ENCODE data around the gene DNAJC16. TPM values are rescaled to one million over a fixed set of nuclear protein-coding genes. Genes with fewer than 3 reads are reported as not detected.

Gene DNAJC16
- total RNA-seq, 3 donors from 2014 or later (not counting 1 experiment from before 2014, with no cell fraction given) = 18.6 to 22.8 (median 18.7) TPM

DNA sequence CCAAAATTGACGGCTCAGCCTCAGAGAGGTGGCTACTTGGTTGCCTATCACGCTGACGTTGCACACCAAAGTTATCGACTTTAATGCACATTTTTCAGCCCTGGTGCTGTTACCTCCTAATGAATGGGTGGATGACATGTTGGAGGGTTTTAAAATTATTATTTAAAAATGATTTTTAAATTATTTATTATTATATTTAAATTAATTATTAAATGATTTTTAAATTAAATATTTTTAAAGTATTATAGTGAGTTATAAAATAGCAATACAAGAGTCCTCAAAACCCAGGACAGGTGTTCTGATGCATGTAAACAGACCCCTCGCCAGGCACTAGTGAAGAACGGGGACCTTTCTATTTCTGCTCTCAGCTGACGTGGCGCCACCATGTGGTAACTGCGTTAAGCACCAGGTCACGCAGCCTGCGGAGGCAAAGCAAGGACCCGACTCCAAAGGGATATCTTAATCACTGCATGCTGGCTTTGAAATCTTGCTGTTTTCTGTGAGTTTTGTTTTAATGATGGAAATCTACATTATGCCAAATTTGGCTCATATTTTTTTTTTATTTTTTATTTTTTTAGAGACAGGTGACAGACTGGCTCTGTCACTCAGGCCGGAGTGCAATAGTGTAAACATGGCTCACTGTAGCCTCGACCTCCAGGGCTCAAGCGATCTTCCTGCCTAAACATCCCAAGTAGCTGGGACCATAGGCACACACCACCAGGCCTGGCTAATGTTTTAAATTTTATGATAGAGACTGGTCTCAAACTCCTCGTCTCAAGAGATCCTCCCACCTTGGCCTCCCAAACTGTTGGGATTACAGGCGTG is 25.2 kb upstream of the DNAJC16 start:
- Histone ChIP-seq H3K9me3 (ENCODE audit: control insufficient read depth, insufficient read depth, low read length) (no peaks in the 10 kb centered on the region), H3K27ac (ENCODE audit: low read length) (no peak overlapping the region), H3K27me3 (ENCODE audit: control insufficient read depth, insufficient read depth, low read length) (no peaks in the 10 kb centered on the region), H3K4me3 (ENCODE audit: low read length) (no peak overlapping the region), H3K36me3 (ENCODE audit: control insufficient read depth, insufficient read depth, low read length) (peaks cover 25% of the 10 kb centered on the region), H3K4me1 (ENCODE audit: control insufficient read depth, insufficient read depth, low read length) (no peaks in the 10 kb centered on the region)
- DNase-seq (peak; percentile 41 to 64), ATAC-seq (peak; percentile 58 to 77 (median 71))
- no peaks in the 10 kb centered on the region for H3K27me3 Mint-ChIP-seq (ENCODE audit: low read depth in 2 of 2)
- H3K4me1 Mint-ChIP-seq = no peaks in the 10 kb centered on the region
- H3K4me3 Mint-ChIP-seq = no peak overlapping the region
- H3K27ac Mint-ChIP-seq = peak overlapping the region in 1 of 2 donors; percentile 33
- TF ChIP-seq CTCF (IDR thresholded peaks at IDR 0.05) = peak; percentile 62
- intact Hi-C loops (cut with micrococcal nuclease) = loop anchor here (2.0 kb wide), 1 partner anchor 179 kb away; no protein-coding TSS in a partner anchor
- WGBS (ENCODE audit: insufficient coverage) = 60% methylated on average over 14 of the region's 17 CpGs
- H3K9me3 Mint-ChIP-seq = no peaks in the 10 kb centered on the region
- no peaks in the 10 kb centered on the region for H3K36me3 Mint-ChIP-seq

GRCh38 chr1:15504436-15504835 is 22.2 kb upstream of the DNAJC16 start:
- H3K9me3 Mint-ChIP-seq = no peaks in the 10 kb centered on the region
- no peaks in the 10 kb centered on the region for H3K36me3 Mint-ChIP-seq
- H3K4me3 Mint-ChIP-seq = no peak overlapping the region
- intact Hi-C loops (cut with micrococcal nuclease) = no loop called here
- H3K27me3 ChIP-seq (ENCODE audit: control insufficient read depth, insufficient read depth, low read length) = no peaks in the 10 kb centered on the region
- H3K27ac Mint-ChIP-seq = no peak overlapping the region
- no peaks in the 10 kb centered on the region for H3K4me1 ChIP-seq (ENCODE audit: control insufficient read depth, insufficient read depth, low read length)
- ATAC-seq (no peak), DNase-seq (no peak)
- no peak overlapping the region for H3K27ac ChIP-seq (ENCODE audit: low read length)
- H3K4me1 Mint-ChIP-seq = peaks cover 0 to 5% of the 10 kb centered on the region in 2 donors
- WGBS (ENCODE audit: insufficient coverage) = 95% methylated on average over 4 of the region's 4 CpGs
- H3K4me3 ChIP-seq (ENCODE audit: low read length) = no peak overlapping the region
- peaks cover 23% of the 10 kb centered on the region for H3K36me3 ChIP-seq (ENCODE audit: control insufficient read depth, insufficient read depth, low read length)
- no peak for TF ChIP-seq CTCF (IDR thresholded peaks at IDR 0.05)
- H3K9me3 ChIP-seq (ENCODE audit: control insufficient read depth, insufficient read depth, low read length) = no peaks in the 10 kb centered on the region
- H3K27me3 Mint-ChIP-seq (ENCODE audit: low read depth in 2 of 2) = no peaks in the 10 kb centered on the region

DNA sequence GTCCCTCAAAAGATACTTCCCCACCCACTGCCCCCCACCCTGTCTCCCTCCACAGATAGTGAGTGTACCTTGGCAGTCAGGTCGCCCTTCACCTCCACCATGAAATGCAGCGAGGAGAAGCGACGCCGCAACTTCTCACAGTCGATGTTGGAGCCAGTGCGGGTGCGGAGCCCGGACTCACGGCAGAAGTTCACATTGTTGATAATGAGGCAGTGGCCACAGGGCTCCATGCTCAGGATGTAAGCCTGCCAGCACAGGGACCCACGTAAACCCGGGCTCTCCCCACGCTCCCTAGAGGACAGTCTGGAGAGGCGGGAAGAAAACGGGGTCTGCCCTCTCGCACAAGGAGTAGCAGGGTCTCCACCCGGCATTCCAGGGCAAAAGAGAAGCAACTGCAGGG is 19.8 kb upstream of the DNAJC16 start:
- Mint-ChIP-seq H3K27me3 (ENCODE audit: low read depth in 2 of 2) (no peaks in the 10 kb centered on the region), H3K9me3 (no peaks in the 10 kb centered on the region), H3K36me3 (no peaks in the 10 kb centered on the region), H3K4me1 (peaks cover 5 to 7% of the 10 kb centered on the region in 2 donors), H3K27ac (no peak overlapping the region), H3K4me3 (no peak overlapping the region)
- intact Hi-C loops (cut with micrococcal nuclease) = no loop called here
- ATAC-seq = no peak
- H3K27me3 ChIP-seq (ENCODE audit: control insufficient read depth, insufficient read depth, low read length) = no peaks in the 10 kb centered on the region
- H3K36me3 ChIP-seq (ENCODE audit: control insufficient read depth, insufficient read depth, low read length) = peaks cover 23% of the 10 kb centered on the region
- WGBS (ENCODE audit: insufficient coverage) = 96% methylated on average over 17 of the region's 17 CpGs
- no peak for TF ChIP-seq CTCF (IDR thresholded peaks at IDR 0.05)
- no peak overlapping the region for H3K4me3 ChIP-seq (ENCODE audit: low read length)
- no peaks in the 10 kb centered on the region for H3K4me1 ChIP-seq (ENCODE audit: control insufficient read depth, insufficient read depth, low read length)
- no peaks in the 10 kb centered on the region for H3K9me3 ChIP-seq (ENCODE audit: control insufficient read depth, insufficient read depth, low read length)
- no peak overlapping the region for H3K27ac ChIP-seq (ENCODE audit: low read length)
- no peak for DNase-seq

Data from natural killer cell (primary cell).